Thyroid gland (tissue), 4 donors: ENCODE data around the gene IL4. TPM values are rescaled to one million over a fixed set of nuclear protein-coding genes. Genes with fewer than 3 reads are reported as not detected.

Source experiments
- DNase-seq, 2 donors: peaks; one replicate each; pipeline ENCODE4 v3.0.0-alpha.2; 2019
- H3K27ac ChIP-seq, 3 donors: fragments of 200-600 bp; sonication (generic); 1 replicate in 2 of 3; 2 replicates in 1 of 3; pipeline ENCODE4 v1.5.1; 2016 to 2019; ENCODE audit warnings: mild to moderate bottlenecking in 1 of 3, moderate library complexity in 1 of 3
- H3K27me3 ChIP-seq: fragments of 200-600 bp; sonication (generic); one replicate; pipeline ENCODE4 v1.5.1; 2019
- H3K36me3 ChIP-seq, 2 donors: fragments of 200-600 bp; sonication (generic); one replicate each; pipeline ENCODE4 v1.5.1; 2016 to 2019
- H3K4me1 ChIP-seq, 2 donors: fragments of 200-600 bp; sonication (generic); one replicate each; pipeline ENCODE4 v1.5.1; 2017 to 2019
- H3K4me3 ChIP-seq, 3 donors: fragments of 200-600 bp; sonication (generic); replicated peaks in 1 of 3; 1 replicate in 2 of 3; 2 replicates in 1 of 3; pipeline ENCODE4 v1.5.1; 2016; ENCODE audit warnings: mild to moderate bottlenecking in 1 of 3
- H3K9me3 ChIP-seq: fragments of 200-600 bp; sonication (generic); one replicate; pipeline ENCODE4 v1.5.1; 2017
- POLR2A ChIP-seq, 2 donors: fragments of 450-650 bp; IDR thresholded peaks; one replicate each; pipeline ENCODE4 v1.6.1; 2017; ENCODE audit warnings: antibody characterized with exemption in 2 of 2, mild to moderate bottlenecking in 2 of 2, moderate library complexity in 1 of 2
- WGBS, 2 donors: methylation state at CpG; one replicate each; pipeline ENCODE4 v1.1.5; 2017; 5-methylcytosine and 5-hydroxymethylcytosine counted together
- intact Hi-C: fragments of 100-400 bp; cut with DNase I; formaldehyde crosslinking; loops from one replicate; pipeline ENCODE4 v1.15.1; 2023
- total RNA-seq, 4 donors: library from RNA; depleted of rRNA; stranded (reverse); fragments of >200 nt; gene quantifications; one replicate each; pipeline ENCODE4 v1.2.3, GENCODE V29; 2016
- TF ChIP-seq, protein P1 (sequence below), 6 experiments: fragments of 200-600 bp in 3 of 6; fragments of 450-650 bp in 3 of 6; sonication (generic) in 3 of 6; IDR thresholded peaks; one replicate each; pipeline ENCODE4 v1.5.1; 2016 to 2019; ENCODE audit warnings: antibody characterized with exemption in 6 of 6, mild to moderate bottlenecking in 2 of 6, inconsistent platforms in 1 of 6, moderate library complexity in 1 of 6

Gene IL4
- total RNA-seq, 4 donors from 2014 or later = not detected

- Histone ChIP-seq H3K4me3 (no peak overlapping the region), H3K27ac (no peak overlapping the region), H3K36me3 (peaks cover 3 to 8% of the 10 kb centered on the region in 2 donors), H3K9me3 (no peaks in the 10 kb centered on the region), H3K4me1 (no peaks in the 10 kb centered on the region), H3K27me3 (no peaks in the 10 kb centered on the region)
- intact Hi-C loops = no loop called here
- no peak for DNase-seq
- WGBS, 2 donors = 97 to 99% methylated on average over 2 of the region's 2 CpGs
- no peak for TF ChIP-seq POLR2A (IDR thresholded peaks at IDR 0.05)
- TF ChIP-seq, protein P1, sequence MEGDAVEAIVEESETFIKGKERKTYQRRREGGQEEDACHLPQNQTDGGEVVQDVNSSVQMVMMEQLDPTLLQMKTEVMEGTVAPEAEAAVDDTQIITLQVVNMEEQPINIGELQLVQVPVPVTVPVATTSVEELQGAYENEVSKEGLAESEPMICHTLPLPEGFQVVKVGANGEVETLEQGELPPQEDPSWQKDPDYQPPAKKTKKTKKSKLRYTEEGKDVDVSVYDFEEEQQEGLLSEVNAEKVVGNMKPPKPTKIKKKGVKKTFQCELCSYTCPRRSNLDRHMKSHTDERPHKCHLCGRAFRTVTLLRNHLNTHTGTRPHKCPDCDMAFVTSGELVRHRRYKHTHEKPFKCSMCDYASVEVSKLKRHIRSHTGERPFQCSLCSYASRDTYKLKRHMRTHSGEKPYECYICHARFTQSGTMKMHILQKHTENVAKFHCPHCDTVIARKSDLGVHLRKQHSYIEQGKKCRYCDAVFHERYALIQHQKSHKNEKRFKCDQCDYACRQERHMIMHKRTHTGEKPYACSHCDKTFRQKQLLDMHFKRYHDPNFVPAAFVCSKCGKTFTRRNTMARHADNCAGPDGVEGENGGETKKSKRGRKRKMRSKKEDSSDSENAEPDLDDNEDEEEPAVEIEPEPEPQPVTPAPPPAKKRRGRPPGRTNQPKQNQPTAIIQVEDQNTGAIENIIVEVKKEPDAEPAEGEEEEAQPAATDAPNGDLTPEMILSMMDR (IDR thresholded peaks at IDR 0.05) = no peak
These were observed 52.0 kb downstream of the IL4 start for GRCh38 chr5:132725745-132726144.

DNA sequence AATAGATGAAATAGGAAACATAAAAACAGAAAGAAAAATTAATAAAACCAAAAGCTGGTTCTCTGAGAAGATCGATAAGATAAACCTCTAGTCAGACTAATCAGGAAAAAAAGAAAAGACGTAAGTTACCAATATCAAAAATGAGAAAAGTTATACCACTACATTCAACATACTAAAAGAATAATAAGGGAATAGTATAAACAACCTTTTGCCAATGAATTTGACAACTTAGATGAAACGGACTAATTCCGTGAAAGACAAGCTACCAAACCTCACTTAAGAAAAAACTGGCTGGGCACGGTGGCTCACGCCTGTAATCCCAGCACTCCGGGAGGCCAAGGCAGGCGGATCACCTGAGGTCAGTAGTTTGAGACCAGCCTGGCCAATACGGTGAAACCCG, 56.1 kb downstream of the IL4 start:
- peaks cover 3 to 8% of the 10 kb centered on the region in 2 donors for H3K36me3 ChIP-seq
- no peak for TF ChIP-seq POLR2A (IDR thresholded peaks at IDR 0.05)
- TF ChIP-seq, protein P1 (IDR thresholded peaks at IDR 0.05) = no peak
- intact Hi-C loops = no loop called here
- H3K27ac ChIP-seq = no peak overlapping the region
- WGBS, 2 donors = 91 to 96% methylated on average over 10 of the region's 10 CpGs
- no peak overlapping the region for H3K4me3 ChIP-seq
- no peaks in the 10 kb centered on the region for H3K4me1 ChIP-seq
- H3K9me3 ChIP-seq = no peaks in the 10 kb centered on the region
- H3K27me3 ChIP-seq = no peaks in the 10 kb centered on the region
- no peak for DNase-seq

Other genes with a start within 250 kb of the IL4 start
- 10 to 100 TPM; 24.6 to 49.7 (median 32.1) TPM for gene IRF1, start 183.2 kb upstream of the IL4 start, total RNA-seq
- gene IL5, start 130.5 kb upstream of the IL4 start, total RNA-seq = not detected
- gene RAD50, start 117.0 kb upstream of the IL4 start, total RNA-seq = 10 to 100 TPM; 34.1 to 40.1 (median 37.5) TPM
- not detected for gene IL13, start 15.8 kb upstream of the IL4 start, total RNA-seq
- gene KIF3A, start 63.6 kb downstream of the IL4 start, total RNA-seq = 10 to 100 TPM in 2 of 4 donors, 1 to 10 TPM in 2; 8.2 to 12.2 (median 10.5) TPM
- gene CCNI2, start 73.4 kb downstream of the IL4 start, total RNA-seq = under 1 TPM in 3 of 4 donors, not detected in 1; 0.34 to 0.81 (median 0.67) TPM
- 10 to 100 TPM; 41.9 to 57.7 (median 46.7) TPM for gene SEPTIN8, start 103.2 kb downstream of the IL4 start, total RNA-seq
- gene SOWAHA, start 139.3 kb downstream of the IL4 start, total RNA-seq = 1 to 10 TPM; 3.7 to 9.3 (median 4.6) TPM
- 10 to 100 TPM in 3 of 4 donors, 1 to 10 TPM in 1; 7.6 to 21.4 (median 14.2) TPM for gene SHROOM1, start 156.7 kb downstream of the IL4 start, total RNA-seq
- under 1 TPM in 2 of 4 donors, not detected in 2; 0.27 to 0.33 TPM for gene GDF9, start 192.5 kb downstream of the IL4 start, total RNA-seq
- gene UQCRQ, start 192.7 kb downstream of the IL4 start, total RNA-seq = 100 to 1,000 TPM in 3 of 4 donors, 10 to 100 TPM in 1; 59.2 to 235 (median 118) TPM
- 1 to 10 TPM; 1.5 to 4.8 (median 2.9) TPM for gene LEAP2, start 199.7 kb downstream of the IL4 start, total RNA-seq